Measurements from ENCODE around the gene CES3.
"Not testable (repeated sequence)": the region's sequence is repeated elsewhere in the genome, so short reads cannot be mapped to it uniquely, and the experiment has no call there.

CES3 gene

DNA sequence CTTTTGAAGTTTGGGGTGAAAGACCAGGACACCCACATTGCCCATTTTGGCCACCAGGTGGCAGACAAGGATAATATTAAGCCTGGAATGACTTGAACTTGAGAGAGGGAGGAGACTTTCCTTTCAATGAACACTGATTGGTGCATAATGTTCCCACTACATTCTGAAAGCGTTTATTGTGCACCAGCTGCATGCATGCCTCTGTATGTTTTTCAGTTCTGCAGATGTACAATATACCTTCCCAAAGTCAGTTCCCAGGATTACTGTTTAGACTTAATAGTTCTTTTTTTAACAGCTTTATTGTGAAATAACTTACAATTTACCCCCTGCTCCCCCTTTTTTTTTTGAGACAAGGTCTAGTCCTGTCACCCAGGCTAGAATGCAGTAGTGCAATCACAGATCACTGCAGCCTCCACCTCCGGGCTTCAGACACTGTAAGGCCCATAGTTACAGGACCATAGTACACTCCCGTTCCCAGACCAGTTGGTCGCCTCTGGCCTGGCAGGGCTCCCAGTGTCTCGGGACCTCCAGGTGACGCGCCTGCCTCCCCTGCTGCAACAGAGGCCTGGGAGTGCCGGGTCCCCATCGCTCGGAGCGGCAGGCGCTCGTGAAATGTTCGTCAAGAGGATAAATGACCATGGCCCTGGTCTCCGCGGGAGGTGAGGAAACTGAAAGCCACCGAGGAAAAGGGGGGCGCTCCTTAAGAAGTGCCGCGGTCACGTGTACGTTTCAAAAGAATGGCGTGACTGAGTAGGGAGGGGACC is 13.6 kb upstream of the CES3 start:
- peak; percentile 54 to 84 (median 72) for DNase-seq

- DNase-seq, result no peak
Measured at GRCh38 chr16:66948134-66948836, 12.8 kb upstream of the CES3 start.

DNA sequence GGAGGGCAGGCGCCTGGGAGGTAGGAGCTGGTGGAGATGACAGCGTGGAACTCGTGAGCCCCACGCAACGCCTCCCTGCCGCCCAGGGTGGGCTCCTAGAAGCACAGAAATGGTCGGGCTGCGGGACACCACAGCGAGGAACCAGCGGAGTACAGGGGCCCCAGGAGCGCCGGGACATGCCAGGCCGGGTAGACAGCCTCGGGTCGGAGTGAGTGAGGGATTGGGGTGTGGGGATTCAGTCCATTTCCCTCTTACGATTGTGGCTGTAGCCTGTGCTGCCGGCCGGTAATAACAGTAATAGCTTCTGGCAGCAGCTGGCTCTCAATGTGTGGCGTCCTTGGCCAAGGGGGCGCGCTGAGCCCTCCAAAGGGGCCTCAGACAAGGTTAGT is 12.2 kb upstream of the CES3 start:
- no peak for DNase-seq

DNA sequence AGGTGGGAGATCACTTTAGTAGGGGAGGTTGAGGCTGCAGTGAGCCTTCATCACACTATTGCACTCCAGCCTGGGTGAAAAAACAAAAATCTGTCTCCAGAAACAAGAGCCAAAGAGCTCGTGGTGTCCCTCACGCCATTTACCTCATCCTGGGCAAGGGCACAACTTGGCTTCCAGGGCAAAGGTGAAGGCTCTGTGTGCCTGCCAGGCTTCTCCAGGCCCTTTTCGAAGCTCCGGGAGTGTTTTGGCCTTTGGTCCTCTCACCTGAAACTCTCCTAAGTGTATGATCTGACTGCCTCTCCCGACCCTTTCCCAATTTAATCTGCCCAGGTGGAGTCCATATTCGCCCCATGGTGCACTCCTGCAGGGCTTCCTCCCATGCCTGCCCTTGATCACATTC is 11.6 kb upstream of the CES3 start:
- no peak for DNase-seq

GRCh38 chr16:66950437-66950836 is 10.6 kb upstream of the CES3 start:
- peak in 1 of 5 donors; percentile 58 for DNase-seq

DNA sequence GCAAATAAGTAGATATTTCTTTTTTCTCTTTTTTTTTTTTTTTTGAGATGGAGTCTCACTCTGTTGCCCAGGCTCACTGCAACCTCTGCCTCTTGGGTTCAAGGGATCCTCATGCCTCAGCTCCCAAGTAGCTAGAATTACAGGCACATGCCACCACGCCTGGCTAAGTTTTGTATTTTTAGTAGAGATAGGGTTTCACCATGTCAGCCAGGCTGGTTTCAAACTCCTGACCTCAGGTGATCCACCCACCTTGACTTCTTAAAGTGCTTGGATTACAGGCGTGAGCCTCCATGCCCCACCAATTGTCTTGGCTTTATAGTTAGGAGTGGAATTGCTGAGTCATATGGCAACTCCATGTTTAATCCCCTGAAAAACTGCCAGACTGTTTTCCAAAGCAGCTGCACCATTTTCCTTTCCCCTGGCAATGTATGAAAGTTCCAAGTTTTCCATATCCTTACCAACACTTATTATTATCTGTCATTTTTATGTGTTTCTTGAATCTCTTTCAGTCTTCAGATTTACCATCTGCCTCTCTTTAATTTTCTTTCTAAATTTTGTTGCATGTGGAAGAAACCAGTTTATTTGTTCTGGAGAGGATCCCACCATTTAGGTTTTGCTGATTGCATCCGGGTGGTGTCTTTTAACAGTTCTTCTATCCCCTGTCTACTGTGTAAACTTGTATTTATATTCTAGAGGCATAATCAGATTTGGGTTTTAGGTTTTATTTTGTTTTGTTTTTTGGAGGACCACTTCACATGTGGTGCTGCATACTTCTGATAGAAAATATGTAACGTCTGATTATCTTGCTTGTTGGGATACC is 9.9 kb upstream of the CES3 start:
- DNase-seq, result no peak

DNA sequence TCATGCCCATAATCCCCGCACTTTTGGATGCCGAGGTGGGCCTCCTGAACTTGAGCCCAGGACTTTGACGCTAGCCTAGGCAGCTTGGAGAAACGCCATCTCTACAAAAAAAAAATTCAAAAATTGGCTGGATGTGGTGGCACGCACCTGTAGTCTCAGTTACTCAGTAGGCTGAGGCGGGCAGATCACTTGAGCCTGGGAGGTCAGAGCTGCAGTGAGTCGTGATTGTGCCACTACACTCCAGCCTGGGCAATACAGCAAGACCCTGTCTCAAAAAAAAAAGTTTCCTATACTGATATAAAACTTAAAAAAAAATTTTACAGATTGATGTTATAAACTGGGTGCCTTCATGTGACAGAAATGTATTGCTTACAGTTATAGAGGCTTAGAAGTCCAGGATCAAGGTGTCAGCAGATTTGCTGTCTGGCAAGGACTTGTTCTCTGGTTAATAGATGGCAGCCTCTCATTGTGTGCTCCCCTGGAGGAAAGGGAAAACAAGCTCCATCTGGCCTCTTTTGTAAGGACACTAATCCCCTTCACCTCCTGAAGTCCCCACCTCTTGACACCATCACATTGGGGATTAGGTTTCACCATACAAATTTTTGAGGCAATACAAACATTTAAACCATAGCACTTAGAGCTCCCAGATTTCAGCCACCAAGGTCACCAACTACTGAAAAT is 8.5 kb upstream of the CES3 start:
- no peak for DNase-seq

DNA sequence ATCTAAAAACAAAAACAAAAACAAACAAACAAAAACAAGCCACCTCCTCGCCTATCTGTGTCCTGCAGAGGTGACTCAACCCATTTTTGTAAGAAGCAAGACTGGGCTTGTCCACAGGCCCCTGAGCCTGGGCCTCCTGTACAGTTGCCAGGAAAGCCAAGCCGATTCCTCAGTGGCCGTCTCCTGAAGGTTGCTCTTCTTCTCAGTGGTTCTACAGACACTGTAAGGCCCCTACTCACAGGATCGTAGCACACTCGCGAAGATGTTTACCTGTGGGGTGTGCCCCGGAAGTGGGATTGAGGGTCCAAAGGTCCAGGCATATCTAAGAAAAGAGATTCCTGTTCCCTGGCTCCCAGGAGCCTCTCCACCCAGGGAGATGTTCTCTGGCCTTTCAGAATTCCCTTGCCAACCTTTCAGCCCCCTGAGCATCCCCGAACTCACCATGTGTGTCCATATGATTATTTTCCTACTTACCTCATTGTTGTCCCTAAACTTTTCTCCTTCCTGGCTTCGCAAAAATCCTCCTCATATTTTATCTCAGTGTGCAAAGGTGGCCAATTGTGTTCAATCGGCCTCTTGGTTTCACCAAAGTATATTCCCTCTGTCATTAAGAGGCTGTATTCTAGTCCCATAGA is 7.5 kb upstream of the CES3 start:
- DNase-seq, result no peak

GRCh38 chr16:66954097-66954659 is 6.9 kb upstream of the CES3 start:
- DNase-seq, result peak; percentile 28 to 77 (median 54)

GRCh38 chr16:66955363-66956153 is 5.5 kb upstream of the CES3 start:
- DNase-seq, result not testable (repeated sequence)

DNA sequence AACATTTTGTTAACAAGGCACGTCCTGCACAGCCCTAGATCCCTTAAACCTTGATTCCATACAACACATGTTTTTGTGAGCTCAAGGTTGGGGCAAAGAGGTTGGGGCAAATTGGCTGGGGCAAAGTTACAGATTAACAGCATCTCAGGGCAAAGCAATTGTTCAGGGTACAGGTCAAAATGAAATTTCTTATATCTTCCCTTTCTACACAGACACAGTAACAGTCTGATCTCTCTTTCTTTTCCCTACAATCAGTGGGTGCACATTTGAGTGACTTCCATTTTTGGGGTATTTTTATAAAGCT is 5.0 kb upstream of the CES3 start:
- DNase-seq, result not testable (repeated sequence)

DNA sequence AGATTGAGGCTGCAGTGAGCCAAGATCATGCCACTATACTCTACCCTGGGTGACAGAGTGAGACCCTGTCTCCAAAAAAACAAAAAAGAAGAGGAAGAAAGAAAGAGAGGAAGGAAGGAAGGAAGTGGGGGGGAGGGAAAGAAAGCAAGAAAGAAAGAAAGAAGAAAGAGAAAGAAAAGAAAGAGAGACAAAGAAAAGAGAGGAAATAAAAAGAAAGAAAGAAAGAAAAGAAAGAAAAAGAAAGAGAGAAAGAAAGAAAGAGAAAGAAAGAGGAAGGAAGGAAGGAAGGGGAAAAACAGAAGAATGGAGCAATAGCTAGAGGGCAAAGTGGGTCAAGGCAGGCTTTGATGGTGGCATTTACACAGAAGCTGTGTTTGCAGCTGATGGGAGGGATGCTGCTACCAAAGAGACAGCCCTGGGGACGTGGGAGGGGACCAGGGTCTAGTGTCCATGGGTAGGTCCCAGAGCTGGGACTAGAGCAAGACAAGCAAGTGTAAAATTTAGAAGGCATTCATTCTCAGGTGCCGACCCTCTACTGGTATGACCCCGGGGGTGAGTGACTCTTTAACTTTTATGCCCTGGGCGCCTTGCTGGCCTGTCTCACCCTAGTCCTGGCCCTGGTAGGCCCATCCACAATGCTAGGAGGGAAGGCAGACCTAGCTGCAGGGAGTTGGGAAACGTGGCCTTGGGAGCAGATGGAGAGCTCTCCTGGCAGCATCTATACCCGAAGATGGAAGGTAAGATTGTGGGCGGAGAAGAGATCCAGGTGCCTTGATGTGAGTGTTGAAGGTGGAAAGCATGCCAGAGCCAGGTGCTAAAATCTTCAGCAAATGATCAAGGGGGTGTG is 2.0 kb upstream of the CES3 start:
- DNase-seq, result no peak

DNA sequence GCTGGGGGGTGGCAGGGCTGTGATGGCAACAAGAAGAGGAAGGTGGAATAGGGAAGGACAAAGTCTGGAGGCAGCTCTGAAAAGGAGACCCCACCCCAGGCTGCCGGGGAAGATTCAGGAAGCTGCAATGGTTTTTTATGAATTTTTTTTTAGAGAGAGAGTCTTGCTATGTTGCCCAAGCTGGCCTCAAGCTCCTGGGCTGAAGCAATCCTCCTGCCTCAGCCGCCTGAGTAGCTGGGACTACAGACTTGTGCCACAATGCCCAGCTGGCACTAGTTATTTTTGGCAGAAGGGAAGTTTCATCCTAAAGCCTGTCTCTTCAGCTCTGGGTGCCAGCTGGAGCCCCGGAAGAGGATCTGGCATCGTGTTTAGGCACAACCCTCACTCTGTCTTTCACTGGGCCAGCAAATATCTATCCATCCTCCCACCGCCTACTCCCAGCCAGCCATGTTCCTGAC is 1.3 kb upstream of the CES3 start:
- no peak for DNase-seq

GRCh38 chr16:66960270-66960669 is 796 bp upstream of the CES3 start:
- DNase-seq, result no peak

DNA sequence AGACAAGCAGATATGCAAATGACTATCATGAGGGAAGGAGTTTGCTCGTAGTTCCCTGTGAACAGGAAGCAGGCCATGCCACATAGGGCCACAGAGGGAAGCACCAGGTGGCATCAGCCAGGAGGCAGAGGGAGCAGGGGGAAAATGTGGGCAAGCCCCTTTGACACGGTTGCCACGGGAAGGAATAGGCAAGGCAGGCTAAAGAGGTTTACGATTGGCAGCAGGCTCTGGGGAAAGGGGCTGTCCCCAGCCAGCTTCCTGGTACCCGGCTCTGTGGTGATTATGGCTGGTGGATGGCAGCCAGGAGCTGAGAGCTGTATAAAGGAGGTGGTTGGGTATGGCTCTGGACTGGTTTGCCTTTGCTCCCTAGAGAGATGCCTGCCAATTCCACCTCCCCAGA is 848 bp downstream of the CES3 start:
- no peak for DNase-seq

DNA sequence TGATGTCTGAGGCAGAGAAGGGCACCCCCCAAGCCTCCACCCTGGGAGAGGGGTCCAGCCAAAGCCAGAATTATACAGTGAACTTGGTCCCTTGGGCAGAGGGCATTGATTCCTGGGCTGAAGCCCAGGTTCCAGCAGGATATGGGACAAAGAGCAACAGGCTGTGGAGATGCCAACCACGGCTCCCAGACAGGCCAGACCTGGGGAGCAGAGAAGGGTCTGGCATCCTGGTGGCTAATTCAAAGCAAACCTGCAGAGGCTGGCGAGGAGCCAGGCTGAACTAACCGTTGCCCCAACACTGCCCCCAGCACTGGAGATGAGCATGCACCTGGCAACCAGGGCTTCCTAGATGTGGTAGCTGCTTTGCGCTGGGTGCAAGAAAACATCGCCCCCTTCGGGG is 3.0 kb downstream of the CES3 start:
- no peak for DNase-seq

DNA sequence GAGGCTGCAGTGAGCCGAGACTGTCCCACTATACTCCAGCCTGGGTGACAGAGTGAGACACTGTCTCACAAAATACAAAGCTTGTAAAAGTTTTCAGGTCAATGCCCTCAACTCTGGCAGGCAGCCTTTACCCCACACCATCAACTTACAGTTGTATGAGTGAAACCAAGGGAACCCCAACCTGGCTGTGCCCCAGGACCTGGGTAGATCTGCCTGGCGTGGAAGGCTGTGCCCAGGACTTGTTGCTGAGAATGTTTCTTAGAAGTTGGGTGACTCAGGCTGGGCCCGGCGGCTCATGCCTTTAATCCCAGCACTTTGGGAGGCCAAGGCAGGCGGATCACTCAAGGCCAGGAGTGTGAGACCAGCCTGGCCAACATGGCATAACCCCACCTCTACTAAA is 7.8 kb downstream of the CES3 start:
- no peak for DNase-seq

DNA sequence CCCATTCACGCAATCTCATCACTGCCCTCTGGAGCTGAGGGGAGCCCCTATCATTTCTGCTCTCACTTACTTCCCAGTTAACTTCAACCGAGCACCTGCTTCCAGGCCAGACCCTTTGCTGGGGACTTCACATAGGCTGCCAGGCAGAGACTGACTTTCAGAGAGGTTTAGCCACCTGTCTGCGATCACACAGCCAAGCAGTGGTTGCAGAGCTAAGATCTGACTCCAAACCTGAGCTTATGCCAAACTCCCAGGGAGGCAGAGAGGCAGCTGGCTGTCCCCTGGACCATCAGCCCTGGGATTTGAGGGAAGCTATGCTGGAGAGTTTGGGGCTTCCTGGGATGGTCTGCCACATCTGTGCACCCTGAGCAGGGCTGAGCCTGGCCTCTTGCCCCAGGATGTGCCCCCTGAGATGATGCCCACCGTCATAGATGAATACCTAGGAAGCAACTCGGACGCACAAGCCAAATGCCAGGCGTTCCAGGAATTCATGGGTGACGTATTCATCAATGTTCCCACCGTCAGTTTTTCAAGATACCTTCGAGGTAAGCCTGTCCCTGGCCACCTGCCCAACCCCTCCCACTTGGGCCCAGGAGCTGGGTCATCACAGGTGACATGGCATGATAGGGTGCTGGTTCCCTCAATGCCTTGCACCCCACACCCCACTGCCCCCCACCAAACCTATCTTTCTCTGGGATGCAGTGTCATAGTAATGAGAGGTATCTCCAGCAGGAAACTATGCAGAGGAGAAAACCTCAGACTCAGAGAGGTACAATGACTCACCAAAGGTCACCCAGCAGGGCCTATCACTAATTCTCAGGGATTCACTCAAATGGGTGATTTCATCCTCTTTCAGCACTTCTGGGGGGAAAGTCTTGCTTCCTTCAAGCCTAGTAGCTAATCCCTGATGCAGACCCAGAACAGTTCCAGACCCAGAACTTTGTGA is 10.0 kb downstream of the CES3 start:
- DNase-seq, result no peak

- DNase-seq, result no peak
Measured at GRCh38 chr16:66972983-66973382, 11.9 kb downstream of the CES3 start.
